ENCODE results near the gene PHTF2. TPM values are rescaled to one million over a fixed set of nuclear protein-coding genes. Genes with fewer than 3 reads are reported as not detected.

Gene PHTF2
- total and polyA plus RNA-seq, 4 donors = 5.1 to 37.1 (median 8.7) TPM

DNA sequence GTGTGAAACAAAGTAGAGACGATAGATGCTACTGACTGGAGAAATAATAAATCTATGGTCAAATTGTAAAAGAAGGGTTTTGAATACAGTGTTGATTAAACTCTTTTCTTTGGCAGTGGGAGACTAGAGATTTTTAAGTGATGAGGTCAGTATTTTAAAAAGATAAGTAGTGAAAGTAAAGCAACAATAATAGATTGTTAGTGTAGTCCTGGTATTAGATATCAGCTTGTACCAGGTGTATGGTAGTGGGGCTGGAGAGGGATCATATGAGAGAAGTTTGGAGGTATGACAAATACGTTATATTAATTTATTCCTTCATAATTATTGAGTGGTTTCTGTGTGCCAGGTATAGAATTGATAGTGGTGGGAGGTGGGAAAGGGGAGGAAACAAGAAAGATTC, 25.2 kb downstream of the PHTF2 start:
- H3K27ac ChIP-seq (ENCODE audit: low read depth in 1 of 2, low read length in 1 of 2) = no peak overlapping the region
- ATAC-seq (ENCODE audit: insufficient read depth, low FRiP score) = no peak
- no peak overlapping the region for H3K9ac ChIP-seq (ENCODE audit: insufficient read depth in 1 of 2, low read length in 2 of 2)
- peaks cover 3 to 21% (median 11%) of the 10 kb centered on the region in 4 donors for H3K9me3 ChIP-seq (ENCODE audit: control insufficient read depth in 4 of 4, insufficient read depth in 3 of 4, low read length in 3 of 4)
- DNase-seq = no peak
- 79 to 90% methylated on average over 2 of the region's 2 CpGs for WGBS, 2 donors
- H3K4me3 ChIP-seq = no peak overlapping the region
- TF ChIP-seq, protein P1, sequence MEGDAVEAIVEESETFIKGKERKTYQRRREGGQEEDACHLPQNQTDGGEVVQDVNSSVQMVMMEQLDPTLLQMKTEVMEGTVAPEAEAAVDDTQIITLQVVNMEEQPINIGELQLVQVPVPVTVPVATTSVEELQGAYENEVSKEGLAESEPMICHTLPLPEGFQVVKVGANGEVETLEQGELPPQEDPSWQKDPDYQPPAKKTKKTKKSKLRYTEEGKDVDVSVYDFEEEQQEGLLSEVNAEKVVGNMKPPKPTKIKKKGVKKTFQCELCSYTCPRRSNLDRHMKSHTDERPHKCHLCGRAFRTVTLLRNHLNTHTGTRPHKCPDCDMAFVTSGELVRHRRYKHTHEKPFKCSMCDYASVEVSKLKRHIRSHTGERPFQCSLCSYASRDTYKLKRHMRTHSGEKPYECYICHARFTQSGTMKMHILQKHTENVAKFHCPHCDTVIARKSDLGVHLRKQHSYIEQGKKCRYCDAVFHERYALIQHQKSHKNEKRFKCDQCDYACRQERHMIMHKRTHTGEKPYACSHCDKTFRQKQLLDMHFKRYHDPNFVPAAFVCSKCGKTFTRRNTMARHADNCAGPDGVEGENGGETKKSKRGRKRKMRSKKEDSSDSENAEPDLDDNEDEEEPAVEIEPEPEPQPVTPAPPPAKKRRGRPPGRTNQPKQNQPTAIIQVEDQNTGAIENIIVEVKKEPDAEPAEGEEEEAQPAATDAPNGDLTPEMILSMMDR (IDR thresholded peaks at IDR 0.05; ENCODE audit: control extremely low read depth, extremely low read depth) = no peak
- H3K27me3 ChIP-seq (ENCODE audit: control insufficient read depth in 3 of 3, insufficient read depth in 3 of 3, low read length in 2 of 3) = no peaks in the 10 kb centered on the region
- peaks cover 0 to 28% (median 1%) of the 10 kb centered on the region in 4 donors for H3K36me3 ChIP-seq (ENCODE audit: control insufficient read depth in 4 of 4, insufficient read depth in 4 of 4, low read length in 4 of 4)
- peaks cover 0 to 8% (median 0%) of the 10 kb centered on the region in 5 donors for H3K4me1 ChIP-seq (ENCODE audit: control insufficient read depth in 5 of 5, insufficient read depth in 5 of 5, low read length in 5 of 5)

DNA sequence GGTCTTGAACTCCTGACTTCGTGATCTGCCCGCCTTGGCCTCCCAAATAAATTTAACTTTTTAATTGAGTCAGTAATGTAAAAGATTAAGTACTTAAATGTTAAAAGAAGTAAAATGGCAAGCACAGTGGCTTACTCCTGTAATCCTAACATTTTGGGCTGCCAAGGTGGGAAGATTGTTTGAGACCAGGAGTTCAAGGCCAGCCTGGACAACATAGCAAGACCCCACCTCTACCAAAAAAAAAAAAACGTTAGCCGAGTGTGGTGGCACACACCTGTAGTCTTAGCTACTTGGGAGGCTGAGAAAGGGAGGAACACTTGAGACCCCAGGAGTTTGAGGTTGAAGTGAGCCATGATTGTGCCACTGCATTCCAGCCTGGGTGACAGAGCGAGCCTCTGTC, 26.1 kb downstream of the PHTF2 start:
- WGBS, 2 donors = 93 to 98% methylated on average over 5 of the region's 5 CpGs
- no peaks in the 10 kb centered on the region for H3K27me3 ChIP-seq (ENCODE audit: control insufficient read depth in 3 of 3, insufficient read depth in 3 of 3, low read length in 2 of 3)
- DNase-seq (no peak), ATAC-seq (ENCODE audit: insufficient read depth, low FRiP score) (no peak)
- TF ChIP-seq, protein P1 (IDR thresholded peaks at IDR 0.05; ENCODE audit: control extremely low read depth, extremely low read depth) = no peak
- peaks cover 0 to 8% (median 0%) of the 10 kb centered on the region in 5 donors for H3K4me1 ChIP-seq (ENCODE audit: control insufficient read depth in 5 of 5, insufficient read depth in 5 of 5, low read length in 5 of 5)
- H3K9ac ChIP-seq (ENCODE audit: insufficient read depth in 1 of 2, low read length in 2 of 2) = no peak overlapping the region
- no peak overlapping the region for H3K27ac ChIP-seq (ENCODE audit: low read depth in 1 of 2, low read length in 1 of 2)
- H3K4me3 ChIP-seq = no peak overlapping the region
- peaks cover 0 to 24% (median 1%) of the 10 kb centered on the region in 4 donors for H3K36me3 ChIP-seq (ENCODE audit: control insufficient read depth in 4 of 4, insufficient read depth in 4 of 4, low read length in 4 of 4)
- H3K9me3 ChIP-seq (ENCODE audit: control insufficient read depth in 4 of 4, insufficient read depth in 3 of 4, low read length in 3 of 4) = peaks cover 3 to 19% (median 11%) of the 10 kb centered on the region in 4 donors

DNA sequence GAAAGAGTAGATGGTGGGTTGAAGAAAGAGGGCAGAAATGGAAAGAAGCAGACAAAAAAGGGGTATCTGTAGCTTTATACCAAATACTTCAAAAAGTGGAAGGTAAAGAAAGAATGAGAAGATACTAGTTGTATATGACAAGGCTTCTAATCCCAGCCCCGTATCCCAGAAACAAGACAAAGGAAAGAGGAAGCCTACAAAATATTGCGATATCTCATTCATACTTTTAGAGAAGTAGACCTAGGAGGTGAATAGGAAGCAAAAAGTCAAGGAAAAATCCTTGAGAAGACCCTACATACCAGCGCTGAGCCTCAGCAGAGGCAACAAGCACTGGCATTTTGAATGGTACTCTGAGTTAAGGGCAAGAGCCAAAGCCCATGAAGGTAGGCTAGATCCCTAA, 26.6 kb downstream of the PHTF2 start:
- ATAC-seq (ENCODE audit: insufficient read depth, low FRiP score) = no peak
- Histone ChIP-seq H3K9me3 (ENCODE audit: control insufficient read depth in 4 of 4, insufficient read depth in 3 of 4, low read length in 3 of 4) (peaks cover 3 to 19% (median 11%) of the 10 kb centered on the region in 4 donors), H3K4me1 (ENCODE audit: control insufficient read depth in 5 of 5, insufficient read depth in 5 of 5, low read length in 5 of 5) (peaks cover 0 to 8% (median 0%) of the 10 kb centered on the region in 5 donors), H3K4me3 (no peak overlapping the region), H3K36me3 (ENCODE audit: control insufficient read depth in 4 of 4, insufficient read depth in 4 of 4, low read length in 4 of 4) (peaks cover 0 to 23% (median 1%) of the 10 kb centered on the region in 4 donors), H3K9ac (ENCODE audit: insufficient read depth in 1 of 2, low read length in 2 of 2) (no peak overlapping the region), H3K27ac (ENCODE audit: low read depth in 1 of 2, low read length in 1 of 2) (no peak overlapping the region), H3K27me3 (ENCODE audit: control insufficient read depth in 3 of 3, insufficient read depth in 3 of 3, low read length in 2 of 3) (no peaks in the 10 kb centered on the region)
- TF ChIP-seq, protein P1 (IDR thresholded peaks at IDR 0.05; ENCODE audit: control extremely low read depth, extremely low read depth) = no peak
- 61 to 85% methylated on average over 3 of the region's 3 CpGs for WGBS, 2 donors
- no peak for DNase-seq

DNA sequence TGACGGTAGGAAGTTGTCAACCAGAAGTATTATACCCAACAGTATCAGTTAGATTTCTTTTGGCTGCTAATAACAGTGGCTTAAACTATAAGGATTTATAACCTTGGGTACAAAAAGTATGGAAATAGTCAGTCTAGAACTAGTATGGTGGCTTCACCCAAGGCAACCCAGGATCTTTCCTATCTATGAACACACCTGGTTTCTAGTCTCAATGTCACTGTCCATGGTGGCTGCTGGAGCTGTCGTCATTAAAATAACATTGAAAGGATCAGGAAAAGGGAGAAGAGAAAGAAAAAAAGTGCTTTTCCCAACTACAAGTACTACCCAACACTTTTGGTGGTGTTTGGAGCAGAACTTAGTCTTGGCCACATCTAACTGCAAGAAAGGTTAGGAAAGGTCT, 27.7 kb downstream of the PHTF2 start:
- DNase-seq (no peak), ATAC-seq (ENCODE audit: insufficient read depth, low FRiP score) (no peak)
- Histone ChIP-seq H3K4me1 (ENCODE audit: control insufficient read depth in 5 of 5, insufficient read depth in 5 of 5, low read length in 5 of 5) (peaks cover 0 to 15% (median 0%) of the 10 kb centered on the region in 5 donors), H3K27me3 (ENCODE audit: control insufficient read depth in 3 of 3, insufficient read depth in 3 of 3, low read length in 2 of 3) (no peaks in the 10 kb centered on the region), H3K4me3 (no peak overlapping the region), H3K9me3 (ENCODE audit: control insufficient read depth in 4 of 4, insufficient read depth in 3 of 4, low read length in 3 of 4) (peaks cover 0 to 12% (median 6%) of the 10 kb centered on the region in 4 donors), H3K27ac (ENCODE audit: low read depth in 1 of 2, low read length in 1 of 2) (no peak overlapping the region), H3K9ac (ENCODE audit: insufficient read depth in 1 of 2, low read length in 2 of 2) (no peak overlapping the region), H3K36me3 (ENCODE audit: control insufficient read depth in 4 of 4, insufficient read depth in 4 of 4, low read length in 4 of 4) (peaks cover 0 to 15% (median 0%) of the 10 kb centered on the region in 4 donors)
- TF ChIP-seq, protein P1 (IDR thresholded peaks at IDR 0.05; ENCODE audit: control extremely low read depth, extremely low read depth) = no peak
- 83% methylated on average over 2 of the region's 2 CpGs for WGBS, 2 donors

Data from lung (tissue), 12 donors.